Activated T-helper 1 cell treated with anti-CD3 and anti-CD28 coated beads, Interleukin-2, amount 50 U/mL, for 16 hours (primary cell): ENCODE measurements around the gene NAALADL1.

ENCODE experiments used
- DNase-seq, 2 donors: peaks; one replicate each; pipeline ENCODE4 v3.0.0-alpha.2; 2020; ENCODE audit warnings: low read depth in 1 of 2, low spot score in 1 of 2

The NAALADL1 gene

GRCh38 chr11:65083834-65084597, 25.7 kb upstream of the NAALADL1 start, which contains the start of the genes CDCA5 and ZFPL1:
TSS of gene CDCA5 (minus strand) at chr11:65084040. CDS start at chr11:65083978, 62 bp downstream.
TSS of gene ZFPL1 (plus strand) at chr11:65084222. CDS start at chr11:65084699, 477 bp downstream.
- DNase-seq, result peak; percentile 92 to 95

- no peak for DNase-seq
These were observed 24.9 kb upstream of the NAALADL1 start for GRCh38 chr11:65083134-65083833.

GRCh38 chr11:65078786-65079342, 20.5 kb upstream of the NAALADL1 start:
- DNase-seq, result no peak

GRCh38 chr11:65078151-65078550, 19.8 kb upstream of the NAALADL1 start:
- peak; percentile 44 to 63 for DNase-seq

- DNase-seq, result no peak
These were observed 19.1 kb upstream of the NAALADL1 start for GRCh38 chr11:65077451-65077850.

- no peak for DNase-seq
These were observed 14.2 kb upstream of the NAALADL1 start for GRCh38 chr11:65072631-65072966.

GRCh38 chr11:65071907-65072630, 13.7 kb upstream of the NAALADL1 start:
- DNase-seq, result no peak

- no peak for DNase-seq
These were observed 10.9 kb upstream of the NAALADL1 start for GRCh38 chr11:65069217-65069616.

- DNase-seq, result no peak
These were observed 9.1 kb upstream of the NAALADL1 start for GRCh38 chr11:65067446-65067845.

- no peak for DNase-seq
These were observed 8.5 kb upstream of the NAALADL1 start for GRCh38 chr11:65066805-65067291.

- no peak for DNase-seq
These were observed 8.0 kb upstream of the NAALADL1 start for GRCh38 chr11:65066315-65066714.

GRCh38 chr11:65065851-65066250, 7.5 kb upstream of the NAALADL1 start:
- no peak for DNase-seq

- no peak for DNase-seq
These were observed 6.5 kb upstream of the NAALADL1 start for GRCh38 chr11:65064847-65065240.

GRCh38 chr11:65063532-65063931, 5.2 kb upstream of the NAALADL1 start:
- DNase-seq, result no peak

- DNase-seq, result no peak
These were observed 2.6 kb upstream of the NAALADL1 start for GRCh38 chr11:65060913-65061408.

GRCh38 chr11:65059959-65060824, 1.8 kb upstream of the NAALADL1 start:
- no peak for DNase-seq

- DNase-seq, result no peak
These were observed 1.2 kb upstream of the NAALADL1 start for GRCh38 chr11:65059523-65059922.

- no peak for DNase-seq
These were observed 341 bp downstream of the NAALADL1 start for GRCh38 chr11:65058012-65058411.

GRCh38 chr11:65057526-65057925, 827 bp downstream of the NAALADL1 start:
- no peak for DNase-seq

GRCh38 chr11:65056999-65057398, 1.4 kb downstream of the NAALADL1 start:
- no peak for DNase-seq
